Measurements from ENCODE around the gene EIF4H. TPM values are rescaled to one million over a fixed set of nuclear protein-coding genes. Genes with fewer than 3 reads are reported as not detected.

The EIF4H gene
- total and polyA plus RNA-seq, 2 experiments from 2014 or later = 183 to 309 TPM

GRCh38 chr7:74130518-74130917, 43.6 kb upstream of the EIF4H start:
- H3K4me3 Mint-ChIP-seq = no peak overlapping the region
- Histone ChIP-seq H3K27me3 (ENCODE audit: insufficient read depth) (no peaks in the 10 kb centered on the region), H3K27ac (ENCODE audit: low read depth) (no peak overlapping the region), H2AFZ (no peak overlapping the region), H4K20me1 (replicated peaks; ENCODE audit: insufficient read depth) (no peaks in the 10 kb centered on the region), H3F3A (replicated peaks; ENCODE audit: low read depth) (no peaks in the 10 kb centered on the region), H3K4me3 (no peak overlapping the region), H3K36me3 (ENCODE audit: insufficient read depth) (no peaks in the 10 kb centered on the region), H3K4me2 (no peak overlapping the region), H3K79me2 (replicated peaks; ENCODE audit: insufficient read depth) (no peaks in the 10 kb centered on the region), H3K9me2 (ENCODE audit: insufficient read depth) (no peaks in the 10 kb centered on the region), H3K4me1 (ENCODE audit: insufficient read depth) (no peaks in the 10 kb centered on the region)
- TF ChIP-seq STAT1 (IDR thresholded peaks at IDR 0.05; ENCODE audit: unreplicated experiment) (no peak), EZH2phosphoT487 (IDR thresholded peaks at IDR 0.05; ENCODE audit: unreplicated experiment) (no peak), JUNB (IDR thresholded peaks at IDR 0.05; ENCODE audit: unreplicated experiment) (no peak), NANOG (IDR thresholded peaks at IDR 0.05; ENCODE audit: borderline replicate concordance) (no peak), ZNF331 (CRISPR knock-in tag; IDR thresholded peaks at IDR 0.05; ENCODE audit: low read depth) (no peak), ZNF114 (CRISPR knock-in tag; IDR thresholded peaks at IDR 0.05) (no peak), CREB1 (CRISPR knock-in tag; IDR thresholded peaks at IDR 0.05; ENCODE audit: low read depth) (no peak)
- H3K27me3 Mint-ChIP-seq (ENCODE audit: insufficient read depth, low read depth, poor library complexity) = peaks cover 9% of the 10 kb centered on the region
- no peaks in the 10 kb centered on the region; the same call in 2 of the 3 replicates for H3K9me3 Mint-ChIP-seq
- peaks cover 12% of the 10 kb centered on the region for H3K4me1 Mint-ChIP-seq
- no peaks in the 10 kb centered on the region for H3K36me3 Mint-ChIP-seq (ENCODE audit: low read depth)
- ATAC-seq (no peak), DNase-seq (ENCODE audit: low spot score) (no peak)
- no peak overlapping the region for H3K27ac Mint-ChIP-seq

GRCh38 chr7:74134117-74134620, 40.0 kb upstream of the EIF4H start:
- Histone ChIP-seq H4K20me1 (replicated peaks; ENCODE audit: insufficient read depth) (no peaks in the 10 kb centered on the region), H3K36me3 (ENCODE audit: insufficient read depth) (no peaks in the 10 kb centered on the region), H2AFZ (no peak overlapping the region), H3K79me2 (replicated peaks; ENCODE audit: insufficient read depth) (no peaks in the 10 kb centered on the region), H3K27ac (ENCODE audit: low read depth) (no peak overlapping the region), H3K4me3 (no peak overlapping the region), H3K27me3 (ENCODE audit: insufficient read depth) (no peaks in the 10 kb centered on the region), H3F3A (replicated peaks; ENCODE audit: low read depth) (no peaks in the 10 kb centered on the region), H3K9me2 (ENCODE audit: insufficient read depth) (no peaks in the 10 kb centered on the region), H3K4me1 (ENCODE audit: insufficient read depth) (peaks cover 8% of the 10 kb centered on the region), H3K4me2 (no peak overlapping the region)
- ATAC-seq (no peak), DNase-seq (ENCODE audit: low spot score) (no peak)
- 0 out of 2 replicates have a peak overlapping the region, but pooled peaks have one; percentile 47 for H3K27ac Mint-ChIP-seq
- H3K4me1 Mint-ChIP-seq = peaks cover 24% of the 10 kb centered on the region
- peaks cover 2% of the 10 kb centered on the region for H3K36me3 Mint-ChIP-seq (ENCODE audit: low read depth)
- no peak overlapping the region for H3K4me3 Mint-ChIP-seq
- H3K9me3 Mint-ChIP-seq = peaks cover 5% of the 10 kb centered on the region; the same call in 2 of the 3 replicates
- peaks cover 10% of the 10 kb centered on the region for H3K27me3 Mint-ChIP-seq (ENCODE audit: insufficient read depth, low read depth, poor library complexity)
- TF ChIP-seq POLR2AphosphoS5 (IDR thresholded peaks at IDR 0.05; ENCODE audit: low read depth) (no peak), CREB1 (CRISPR knock-in tag; IDR thresholded peaks at IDR 0.05; ENCODE audit: low read depth) (no peak), ZNF331 (CRISPR knock-in tag; IDR thresholded peaks at IDR 0.05; ENCODE audit: low read depth) (no peak), ZNF114 (CRISPR knock-in tag; IDR thresholded peaks at IDR 0.05) (no peak), REST (IDR thresholded peaks at IDR 0.05; ENCODE audit: unreplicated experiment) (no peak), JUNB (IDR thresholded peaks at IDR 0.05; ENCODE audit: unreplicated experiment) (no peak), ETS1 (IDR thresholded peaks at IDR 0.05) (no peak), NANOG (IDR thresholded peaks at IDR 0.05; ENCODE audit: borderline replicate concordance) (no peak), EZH2phosphoT487 (IDR thresholded peaks at IDR 0.05; ENCODE audit: unreplicated experiment) (no peak), CTCF (conservative IDR thresholded peaks at IDR 0.05; ENCODE audit: low read depth in 2 of 2) (no peak), EZH2 (IDR thresholded peaks at IDR 0.05; ENCODE audit: low read depth, unreplicated experiment) (no peak), STAT1 (IDR thresholded peaks at IDR 0.05; ENCODE audit: unreplicated experiment) (no peak)

Data from GM23338 (cell line).